ENCODE results near the gene HCAR1. TPM values are rescaled to one million over a fixed set of nuclear protein-coding genes. Genes with fewer than 3 reads are reported as not detected.
"Not testable (repeated sequence)": the region's sequence is repeated elsewhere in the genome, so short reads cannot be mapped to it uniquely, and the experiment has no call there.

HCAR1 gene
- total RNA-seq = not detected

GRCh38 chr12:122730215-122731014 lies at the start of gene HCAR1:
HCAR1 (minus strand) TSS chr12:122730844; CDS start chr12:122730339, 505 bp downstream.
- no peak for DNase-seq (ENCODE audit: low spot score)
- no peak for ATAC-seq

- ATAC-seq (no peak), DNase-seq (ENCODE audit: low spot score) (no peak)
Observed at GRCh38 chr12:122757568-122757967, 26.9 kb upstream of the HCAR1 start.

- ATAC-seq (no peak), DNase-seq (ENCODE audit: low spot score) (no peak)
Observed at GRCh38 chr12:122754790-122755189, 24.1 kb upstream of the HCAR1 start.

DNA sequence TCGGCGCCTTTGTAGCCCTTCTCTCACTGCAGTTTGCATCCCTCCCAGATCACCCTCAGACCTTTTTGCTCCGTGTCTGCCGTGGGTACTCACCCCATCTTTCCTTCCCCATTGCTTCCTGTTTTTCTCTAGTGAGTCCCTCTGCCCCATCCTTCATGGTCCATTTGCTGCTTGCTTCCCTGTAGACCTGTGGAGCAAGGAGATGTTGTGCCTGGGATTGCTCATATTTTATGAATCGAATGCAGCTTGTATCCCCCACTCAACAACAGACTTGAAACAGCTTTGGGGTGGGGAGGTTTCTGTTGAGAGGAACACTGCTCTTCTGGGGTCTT lies 22.6 kb upstream of the HCAR1 start:
- ATAC-seq = no peak

GRCh38 chr12:122752464-122753318 lies 22.0 kb upstream of the HCAR1 start, which contains the start of gene DENR:
DENR (plus strand) TSS chr12:122752824; CDS start chr12:122753702, 878 bp downstream.
- peak; percentile 99 for ATAC-seq
- peak; percentile 99 for DNase-seq (ENCODE audit: low spot score)

More for the DNA sequence above, 22.6 kb upstream of the HCAR1 start:
- DNase-seq (ENCODE audit: low spot score) = no peak

- not testable (repeated sequence) for DNase-seq (ENCODE audit: low spot score); ATAC-seq
Observed at GRCh38 chr12:122750781-122751515, 20.3 kb upstream of the HCAR1 start.

GRCh38 chr12:122749569-122750332 lies 19.1 kb upstream of the HCAR1 start:
- DNase-seq (ENCODE audit: low spot score) = no peak

GRCh38 chr12:122747224-122748135 lies 16.8 kb upstream of the HCAR1 start:
- ATAC-seq = no peak
- DNase-seq (ENCODE audit: low spot score) = no peak

More at GRCh38 chr12:122749569-122750332, 19.1 kb upstream of the HCAR1 start:
- ATAC-seq = no peak

GRCh38 chr12:122743895-122744525 lies 13.4 kb upstream of the HCAR1 start:
- DNase-seq (ENCODE audit: low spot score) = no peak
- peak; percentile 26 for ATAC-seq

- ATAC-seq = no peak
- DNase-seq (ENCODE audit: low spot score) = no peak
Observed at GRCh38 chr12:122740351-122740750, 9.7 kb upstream of the HCAR1 start.

DNA sequence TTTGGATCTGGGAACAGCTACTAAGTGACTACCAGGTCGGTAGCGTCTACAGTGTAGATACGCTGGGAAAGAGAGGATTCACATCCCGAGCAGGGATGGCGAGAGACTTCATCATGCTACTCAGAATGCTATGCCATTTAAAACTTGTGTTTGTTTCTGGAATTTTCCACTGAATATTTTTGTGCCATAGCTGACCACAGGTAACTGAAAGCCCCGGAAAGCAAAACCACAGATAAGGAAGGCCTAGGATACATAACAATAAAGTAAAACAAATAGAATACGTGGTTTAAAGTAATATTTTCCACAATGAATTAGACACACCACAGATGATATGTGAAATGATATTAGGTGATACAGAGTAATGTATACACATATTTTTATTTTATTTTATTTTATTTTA lies 7.9 kb upstream of the HCAR1 start:
- no peak for ATAC-seq
- no peak for DNase-seq (ENCODE audit: low spot score)

- ATAC-seq = no peak
- DNase-seq (ENCODE audit: low spot score) = no peak
Observed at GRCh38 chr12:122732611-122733010, 2.0 kb upstream of the HCAR1 start.

GRCh38 chr12:122732170-122732569 lies 1.5 kb upstream of the HCAR1 start:
- peak; percentile 19 for DNase-seq (ENCODE audit: low spot score)

GRCh38 chr12:122729583-122730214 lies 945 bp downstream of the HCAR1 start:
- DNase-seq (ENCODE audit: low spot score) (no peak), ATAC-seq (no peak)

More at GRCh38 chr12:122732170-122732569, 1.5 kb upstream of the HCAR1 start:
- no peak for ATAC-seq

DNA sequence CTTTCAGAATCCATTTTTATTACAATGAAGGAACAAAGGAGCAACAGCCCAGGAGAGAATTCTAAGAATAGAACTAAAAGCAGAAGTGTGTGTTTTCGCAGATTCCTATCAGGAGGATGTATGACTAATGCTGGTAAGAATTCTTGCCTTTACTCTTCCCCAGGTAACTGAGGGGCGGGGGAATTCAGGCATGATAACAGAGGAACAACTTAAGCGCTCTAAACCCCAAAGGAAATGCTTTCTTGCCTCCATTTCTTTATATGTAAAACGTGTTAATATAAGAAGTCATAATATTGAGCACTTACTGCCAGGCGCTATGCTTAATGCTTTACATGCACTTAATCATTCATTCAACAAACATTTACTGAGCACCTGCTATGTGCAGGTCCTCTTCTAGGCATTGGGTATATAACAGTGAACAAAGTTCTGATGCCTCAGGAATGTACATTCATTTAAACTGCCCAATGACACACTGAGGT lies 4.5 kb downstream of the HCAR1 start:
- ATAC-seq (no peak), DNase-seq (ENCODE audit: low spot score) (no peak)

DNA sequence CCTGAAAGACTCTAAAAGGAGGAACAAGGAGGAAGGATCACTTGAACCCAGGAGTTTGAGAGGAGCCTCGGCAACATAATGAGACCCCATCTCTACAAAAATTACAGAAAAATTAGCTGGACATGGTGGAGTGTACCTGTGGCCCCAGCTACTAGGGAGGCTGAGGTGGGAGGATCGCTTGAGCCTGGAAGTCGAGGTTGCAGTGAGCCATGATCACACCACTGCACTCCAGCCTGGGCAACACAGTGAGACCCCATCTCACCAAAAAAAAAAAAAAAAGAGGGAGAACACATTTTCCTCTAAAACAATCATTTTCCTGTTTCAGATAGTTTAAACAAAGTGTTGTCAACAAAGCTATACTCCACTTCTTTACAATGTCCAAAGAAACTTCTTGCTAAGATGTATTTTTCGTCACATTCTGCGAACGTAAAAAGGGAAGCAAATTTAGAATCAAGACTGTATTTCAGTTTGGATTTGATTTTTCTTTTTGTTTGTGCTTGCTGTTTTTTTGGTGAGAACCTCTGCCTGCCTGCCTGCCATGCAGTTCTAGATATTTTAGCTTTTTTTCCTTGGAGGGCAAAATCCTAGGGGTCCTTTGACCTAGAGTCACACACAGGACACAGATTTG lies 5.1 kb downstream of the HCAR1 start:
- ATAC-seq = no peak

DNA sequence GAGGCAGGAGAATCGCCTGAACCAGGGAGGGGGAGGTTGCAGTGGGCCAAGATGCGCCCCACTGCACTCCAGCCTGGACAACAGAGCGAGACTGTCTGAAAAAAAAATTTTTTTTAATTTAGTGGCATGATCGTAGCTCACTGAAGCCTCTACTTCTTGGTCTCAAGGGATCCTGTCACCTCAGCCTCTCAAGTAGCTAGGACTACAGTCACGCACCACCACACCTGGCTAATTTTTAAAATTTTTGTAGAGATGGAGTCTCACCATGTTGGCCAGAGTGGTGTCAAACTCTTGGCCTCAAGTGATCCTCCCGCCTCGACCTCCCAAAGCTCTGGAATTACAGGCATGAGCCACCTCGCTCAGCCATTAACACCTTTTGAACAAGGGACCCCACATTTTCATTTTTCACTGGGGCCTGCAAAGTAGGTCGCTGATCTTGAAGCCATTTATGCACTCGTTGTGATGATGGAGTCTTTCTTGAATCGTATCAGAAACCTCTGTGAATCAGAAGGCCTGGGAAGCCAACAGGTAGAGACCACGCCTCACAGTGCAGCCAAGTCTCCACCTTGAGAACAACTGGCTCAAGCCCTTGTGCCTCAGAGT lies 5.9 kb downstream of the HCAR1 start:
- no peak for DNase-seq (ENCODE audit: low spot score)
- ATAC-seq = no peak

More for the DNA sequence above, 5.1 kb downstream of the HCAR1 start:
- no peak for DNase-seq (ENCODE audit: low spot score)

Measured in left lobe of liver (tissue), 2 donors.